Measurements from ENCODE around the gene UTY.

The UTY gene

GRCh38 chrY:13362662-13363061, 117.2 kb downstream of the UTY start:
- no peak for DNase-seq (ENCODE audit: low read depth)
- TF ChIP-seq CTCF (conservative IDR thresholded peaks at IDR 0.05; ENCODE audit: low read length) = no peak
- no peak overlapping the region for H3K4me3 ChIP-seq (ENCODE audit: low read length)

- DNase-seq (ENCODE audit: low read depth) = peak; percentile 58
Measured at GRCh38 chrY:13361656-13362636, 117.9 kb downstream of the UTY start.

GRCh38 chrY:13351443-13351842, 128.4 kb downstream of the UTY start:
- TF ChIP-seq CTCF (conservative IDR thresholded peaks at IDR 0.05; ENCODE audit: low read length) = no peak
- H3K4me3 ChIP-seq (ENCODE audit: low read length) = no peak overlapping the region
- DNase-seq (ENCODE audit: low read depth) = no peak

More at GRCh38 chrY:13361656-13362636, 117.9 kb downstream of the UTY start:
- TF ChIP-seq CTCF (conservative IDR thresholded peaks at IDR 0.05; ENCODE audit: low read length) = no peak
- no peak overlapping the region for H3K4me3 ChIP-seq (ENCODE audit: low read length)

- DNase-seq (ENCODE audit: low read depth) = no peak
- no peak for TF ChIP-seq CTCF (conservative IDR thresholded peaks at IDR 0.05; ENCODE audit: low read length)
- no peak overlapping the region for H3K4me3 ChIP-seq (ENCODE audit: low read length)
Measured at GRCh38 chrY:13347106-13347505, 132.7 kb downstream of the UTY start.

- H3K4me3 ChIP-seq (ENCODE audit: low read length) = no peak overlapping the region
- no peak for TF ChIP-seq CTCF (conservative IDR thresholded peaks at IDR 0.05; ENCODE audit: low read length)
- no peak for DNase-seq (ENCODE audit: low read depth)
Measured at GRCh38 chrY:13345549-13345948, 134.3 kb downstream of the UTY start.

GRCh38 chrY:13343307-13343946, 136.4 kb downstream of the UTY start:
- DNase-seq (ENCODE audit: low read depth) = peak; percentile 11
- peak; percentile 55 for TF ChIP-seq CTCF (conservative IDR thresholded peaks at IDR 0.05; ENCODE audit: low read length)
- no peak overlapping the region for H3K4me3 ChIP-seq (ENCODE audit: low read length)

Measured in AG10803 (cell line).